Astrocyte (in vitro differentiated cells and primary cell): ENCODE data around the gene ALX4. TPM values are rescaled to one million over a fixed set of nuclear protein-coding genes. Genes with fewer than 3 reads are reported as not detected.

ENCODE experiments used
- DNase-seq: peaks from one replicate; pipeline ENCODE4 v3.0.0-alpha.2; 2010; ENCODE audit warnings: low read depth
- FAIRE-seq: peaks from 2 replicates; lab custom pipeline; 2011; peaks lifted over from hg19 to GRCh38; lab: Jason Lieb, UNC
- H2AFZ ChIP-seq: 2 replicates; pipeline ENCODE4 v1.6.0; 2012; ENCODE audit warnings: low read depth, low read length, inconsistent platforms
- H3K27ac ChIP-seq: 2 replicates; pipeline ENCODE4 v1.5.1; 2011; ENCODE audit warnings: low read depth, low read length, inconsistent platforms
- H3K27me3 ChIP-seq: 2 replicates; pipeline ENCODE4 v1.6.0; 2011; ENCODE audit warnings: low read length, inconsistent platforms; ENCODE audit not compliant: insufficient read depth
- H3K36me3 ChIP-seq: 2 replicates; pipeline ENCODE4 v1.5.1; 2011; ENCODE audit warnings: low read length, inconsistent platforms; ENCODE audit not compliant: insufficient read depth
- H3K4me1 ChIP-seq: 2 replicates; pipeline ENCODE4 v1.5.1; 2011; ENCODE audit warnings: low read length, inconsistent platforms; ENCODE audit not compliant: insufficient read depth
- H3K4me2 ChIP-seq: 2 replicates; pipeline ENCODE4 v1.6.0; 2012; ENCODE audit warnings: low read length, inconsistent platforms
- H3K4me3 ChIP-seq: 2 replicates; pipeline ENCODE4 v1.5.1; 2011; ENCODE audit warnings: low read depth, mild to moderate bottlenecking, low read length, inconsistent platforms; ENCODE audit not compliant: insufficient read depth
- H3K79me2 ChIP-seq: 2 replicates; pipeline ENCODE4 v1.6.0; 2012; ENCODE audit warnings: mild to moderate bottlenecking, low read length, inconsistent platforms; ENCODE audit not compliant: insufficient read depth
- H3K9ac ChIP-seq: 2 replicates; pipeline ENCODE4 v1.6.0; 2012; ENCODE audit warnings: mild to moderate bottlenecking, low read length, inconsistent platforms
- H3K9me3 ChIP-seq: 2 replicates; pipeline ENCODE4 v1.5.1; 2012; ENCODE audit warnings: low read depth, mild to moderate bottlenecking, low read length, inconsistent platforms; ENCODE audit not compliant: insufficient read depth
- H4K20me1 ChIP-seq: 2 replicates; pipeline ENCODE4 v1.6.0; 2012; ENCODE audit warnings: low read length, inconsistent platforms; ENCODE audit not compliant: insufficient read depth
- H3K27ac Mint-ChIP-seq: one replicate; pipeline ENCODE4 v1.8.0; 2021; ENCODE audit warnings: mild to moderate bottlenecking, mixed read lengths; ENCODE audit not compliant: unreplicated experiment
- H3K27me3 Mint-ChIP-seq: one replicate; pipeline ENCODE4 v1.8.0; 2021; ENCODE audit warnings: low read depth, mixed read lengths; ENCODE audit not compliant: unreplicated experiment
- H3K36me3 Mint-ChIP-seq: one replicate; pipeline ENCODE4 v1.8.0; 2021; ENCODE audit warnings: low read depth, mixed read lengths; ENCODE audit not compliant: unreplicated experiment
- H3K4me1 Mint-ChIP-seq: one replicate; pipeline ENCODE4 v1.8.0; 2021; ENCODE audit warnings: low read depth, mixed read lengths; ENCODE audit not compliant: unreplicated experiment
- H3K4me3 Mint-ChIP-seq: one replicate; pipeline ENCODE4 v1.8.0; 2021; ENCODE audit warnings: mild to moderate bottlenecking, moderate library complexity, mixed read lengths; ENCODE audit not compliant: unreplicated experiment
- H3K9me3 Mint-ChIP-seq: one replicate; pipeline ENCODE4 v1.8.0; 2021; ENCODE audit warnings: mild to moderate bottlenecking, mixed read lengths; ENCODE audit not compliant: unreplicated experiment
- EZH2 ChIP-seq: IDR thresholded peaks from 2 replicates; pipeline ENCODE4 v1.6.1; 2012; ENCODE audit warnings: mild to moderate bottlenecking, low read length, inconsistent platforms; ENCODE audit not compliant: insufficient read depth
- total RNA-seq: library from RNA; stranded (reverse); gene quantifications from 2 replicates; pipeline ENCODE4 v1.2.1, GENCODE V29; 2021
- TF ChIP-seq, protein P1 (sequence below): IDR thresholded peaks from 2 replicates; pipeline ENCODE4 v1.5.1; 2011; ENCODE audit warnings: low read depth, mild to moderate bottlenecking, inconsistent platforms, low read length, moderate library complexity; ENCODE audit not compliant: insufficient read depth

Gene ALX4
- total RNA-seq, 1 donor from 2014 or later: not detected

DNA sequence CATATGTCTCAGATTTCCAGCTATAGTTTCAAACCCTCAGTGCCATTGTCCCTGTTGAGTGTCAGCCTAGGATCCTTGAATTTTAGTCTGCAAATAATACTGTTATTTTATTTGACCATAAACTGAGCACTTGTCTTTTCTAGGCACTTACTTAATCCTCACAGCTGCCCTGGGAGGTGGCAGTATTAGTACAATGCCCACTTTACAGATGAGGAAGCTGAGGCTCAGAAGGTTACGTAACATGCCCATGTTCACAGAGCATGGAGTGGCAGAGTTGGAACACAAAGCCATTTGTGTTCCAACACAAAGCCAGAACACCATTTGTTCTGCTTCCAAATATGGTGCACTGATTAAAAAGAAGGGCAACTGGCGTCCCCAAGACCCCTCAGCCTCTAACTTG lies 38.2 kb upstream of the ALX4 start:
- Mint-ChIP-seq H3K9me3 (no peaks in the 10 kb centered on the region), H3K36me3 (peaks cover 3% of the 10 kb centered on the region), H3K4me3 (no peak overlapping the region), H3K4me1 (no peaks in the 10 kb centered on the region), H3K27ac (no peak overlapping the region), H3K27me3 (peaks cover 58% of the 10 kb centered on the region)
- DNase-seq (no peak), FAIRE-seq (no peak)
- TF ChIP-seq, protein P1, sequence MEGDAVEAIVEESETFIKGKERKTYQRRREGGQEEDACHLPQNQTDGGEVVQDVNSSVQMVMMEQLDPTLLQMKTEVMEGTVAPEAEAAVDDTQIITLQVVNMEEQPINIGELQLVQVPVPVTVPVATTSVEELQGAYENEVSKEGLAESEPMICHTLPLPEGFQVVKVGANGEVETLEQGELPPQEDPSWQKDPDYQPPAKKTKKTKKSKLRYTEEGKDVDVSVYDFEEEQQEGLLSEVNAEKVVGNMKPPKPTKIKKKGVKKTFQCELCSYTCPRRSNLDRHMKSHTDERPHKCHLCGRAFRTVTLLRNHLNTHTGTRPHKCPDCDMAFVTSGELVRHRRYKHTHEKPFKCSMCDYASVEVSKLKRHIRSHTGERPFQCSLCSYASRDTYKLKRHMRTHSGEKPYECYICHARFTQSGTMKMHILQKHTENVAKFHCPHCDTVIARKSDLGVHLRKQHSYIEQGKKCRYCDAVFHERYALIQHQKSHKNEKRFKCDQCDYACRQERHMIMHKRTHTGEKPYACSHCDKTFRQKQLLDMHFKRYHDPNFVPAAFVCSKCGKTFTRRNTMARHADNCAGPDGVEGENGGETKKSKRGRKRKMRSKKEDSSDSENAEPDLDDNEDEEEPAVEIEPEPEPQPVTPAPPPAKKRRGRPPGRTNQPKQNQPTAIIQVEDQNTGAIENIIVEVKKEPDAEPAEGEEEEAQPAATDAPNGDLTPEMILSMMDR: no peak
- TF ChIP-seq EZH2: no peak
- peaks cover 23% of the 10 kb centered on the region for H3K27me3 ChIP-seq
- H3K27ac ChIP-seq: no peak overlapping the region
- no peak overlapping the region for H2AFZ ChIP-seq
- H3K9me3 ChIP-seq: no peaks in the 10 kb centered on the region
- H3K36me3 ChIP-seq: no peaks in the 10 kb centered on the region
- no peak overlapping the region for H3K4me2 ChIP-seq
- H3K79me2 ChIP-seq: no peaks in the 10 kb centered on the region
- no peaks in the 10 kb centered on the region for H4K20me1 ChIP-seq
- no peak overlapping the region for H3K4me3 ChIP-seq
- no peak overlapping the region for H3K9ac ChIP-seq
- no peaks in the 10 kb centered on the region for H3K4me1 ChIP-seq

DNA sequence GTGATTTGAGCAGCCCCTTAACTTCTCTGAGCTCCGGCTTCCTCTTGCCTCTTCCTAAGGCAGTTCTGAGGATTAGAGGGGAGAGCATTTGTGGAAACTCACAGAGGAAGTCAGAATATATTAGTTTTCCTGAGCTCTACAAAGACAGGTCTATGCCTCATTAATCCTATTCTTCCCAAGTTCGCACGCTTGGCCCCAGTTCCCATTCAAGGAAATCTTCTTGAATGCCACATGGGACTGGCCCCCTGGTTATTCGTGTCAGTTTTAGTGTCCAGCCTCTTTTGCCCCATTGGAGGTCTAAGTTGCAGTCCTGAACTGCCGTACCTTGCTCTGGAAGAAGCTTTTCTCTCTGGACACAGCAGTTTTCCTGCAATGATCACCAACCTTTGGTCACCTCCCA lies 37.6 kb upstream of the ALX4 start:
- Histone ChIP-seq H3K79me2 (no peaks in the 10 kb centered on the region), H2AFZ (no peak overlapping the region), H3K9me3 (no peaks in the 10 kb centered on the region), H3K27ac (no peak overlapping the region), H3K4me3 (no peak overlapping the region), H3K4me1 (no peaks in the 10 kb centered on the region), H4K20me1 (no peaks in the 10 kb centered on the region), H3K9ac (no peak overlapping the region), H3K27me3 (peaks cover 23% of the 10 kb centered on the region), H3K4me2 (no peak overlapping the region), H3K36me3 (no peaks in the 10 kb centered on the region)
- Mint-ChIP-seq H3K36me3 (peaks cover 3% of the 10 kb centered on the region), H3K4me1 (no peaks in the 10 kb centered on the region), H3K27me3 (peaks cover 61% of the 10 kb centered on the region), H3K9me3 (no peaks in the 10 kb centered on the region), H3K27ac (no peak overlapping the region), H3K4me3 (no peak overlapping the region)
- DNase-seq: no peak
- FAIRE-seq: no peak
- TF ChIP-seq, protein P1: no peak
- no peak for TF ChIP-seq EZH2

DNA sequence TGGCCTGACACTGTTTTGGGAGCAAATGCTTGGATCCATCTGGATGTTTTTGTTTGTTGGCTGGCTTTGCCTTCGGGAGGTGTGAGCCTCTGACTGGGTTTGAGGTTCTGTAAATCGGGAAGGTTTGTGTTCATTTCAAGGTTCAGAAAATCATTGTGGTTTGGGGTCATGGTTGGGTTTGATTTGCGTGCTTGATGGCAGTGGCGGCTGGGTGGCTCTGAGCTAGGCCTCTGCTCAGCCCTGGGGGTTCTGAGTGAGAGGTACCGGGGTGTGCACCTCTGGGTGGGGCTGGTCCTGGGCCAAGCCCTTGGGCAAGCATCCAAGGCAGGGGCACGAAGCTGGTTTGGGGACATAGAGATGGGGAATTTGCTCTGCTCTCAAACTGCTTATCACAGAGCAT lies 37.0 kb upstream of the ALX4 start:
- no peaks in the 10 kb centered on the region for H3K36me3 ChIP-seq
- H3K79me2 ChIP-seq: no peaks in the 10 kb centered on the region
- H3K27ac Mint-ChIP-seq: no peak overlapping the region
- no peaks in the 10 kb centered on the region for H3K4me1 ChIP-seq
- no peak for DNase-seq
- H3K27me3 ChIP-seq: peaks cover 23% of the 10 kb centered on the region
- no peak overlapping the region for H3K4me2 ChIP-seq
- H2AFZ ChIP-seq: no peak overlapping the region
- H3K36me3 Mint-ChIP-seq: peaks cover 3% of the 10 kb centered on the region
- FAIRE-seq: no peak
- H3K27ac ChIP-seq: no peak overlapping the region
- H3K4me3 Mint-ChIP-seq: no peak overlapping the region
- H3K4me1 Mint-ChIP-seq: no peaks in the 10 kb centered on the region
- no peaks in the 10 kb centered on the region for H3K9me3 Mint-ChIP-seq
- TF ChIP-seq EZH2: no peak
- TF ChIP-seq, protein P1: no peak
- no peaks in the 10 kb centered on the region for H4K20me1 ChIP-seq
- H3K4me3 ChIP-seq: no peak overlapping the region
- H3K9ac ChIP-seq: no peak overlapping the region
- H3K27me3 Mint-ChIP-seq: peaks cover 65% of the 10 kb centered on the region
- H3K9me3 ChIP-seq: no peaks in the 10 kb centered on the region
